Measurements from ENCODE around the gene DNAH1. TPM values are rescaled to one million over a fixed set of nuclear protein-coding genes. Genes with fewer than 3 reads are reported as not detected.

Gene DNAH1
- total and polyA plus RNA-seq, 2 of the 13 experiments (the other 11 are each of a cell fraction or from before 2014, with no cell fraction given) = 0.64 to 3.5 TPM

- TF ChIP-seq NFAT5 (CRISPR knock-in tag; IDR thresholded peaks at IDR 0.05) (no peak), LBX2 (CRISPR knock-in tag; IDR thresholded peaks at IDR 0.05; ENCODE audit: borderline replicate concordance) (no peak), SALL1 (CRISPR knock-in tag; IDR thresholded peaks at IDR 0.05) (peak; percentile 92), HIVEP1 (CRISPR knock-in tag; IDR thresholded peaks at IDR 0.05) (peak; percentile 86), KAT2B (IDR thresholded peaks at IDR 0.05; ENCODE audit: borderline replicate concordance, low read depth, low read length) (no peak), ARNTL (CRISPR knock-in tag; IDR thresholded peaks at IDR 0.05) (peak; percentile 62), ZNF574 (CRISPR knock-in tag; IDR thresholded peaks at IDR 0.05) (peak; percentile 46; the same call in 1 of the 2 replicates), EP300 (IDR thresholded peaks at IDR 0.05; ENCODE audit: low read depth in 2 of 2, low read length in 2 of 2) (peak in 1 of 2 experiments; percentile 82; a peak in 2 of 4 replicates), EP300 (CRISPR knock-in tag; IDR thresholded peaks at IDR 0.05; ENCODE audit: borderline replicate concordance) (peak; percentile 88), ZNF646 (CRISPR knock-in tag; IDR thresholded peaks at IDR 0.05) (no peak), DMAP1 (CRISPR knock-in tag; IDR thresholded peaks at IDR 0.05) (peak; percentile 78), TEAD3 (CRISPR knock-in tag; optimal IDR thresholded peaks at IDR 0.05; ENCODE audit: borderline replicate concordance) (peak; percentile 87)
Measured at GRCh38 chr3:52429779-52430415, 113.8 kb downstream of the DNAH1 start (continued).
